8988T (cell line): ENCODE measurements around the gene AFAP1.

ENCODE experiments used
- DNase-seq: peaks from one replicate; pipeline ENCODE4 v3.0.0; 2011

The AFAP1 gene

DNA sequence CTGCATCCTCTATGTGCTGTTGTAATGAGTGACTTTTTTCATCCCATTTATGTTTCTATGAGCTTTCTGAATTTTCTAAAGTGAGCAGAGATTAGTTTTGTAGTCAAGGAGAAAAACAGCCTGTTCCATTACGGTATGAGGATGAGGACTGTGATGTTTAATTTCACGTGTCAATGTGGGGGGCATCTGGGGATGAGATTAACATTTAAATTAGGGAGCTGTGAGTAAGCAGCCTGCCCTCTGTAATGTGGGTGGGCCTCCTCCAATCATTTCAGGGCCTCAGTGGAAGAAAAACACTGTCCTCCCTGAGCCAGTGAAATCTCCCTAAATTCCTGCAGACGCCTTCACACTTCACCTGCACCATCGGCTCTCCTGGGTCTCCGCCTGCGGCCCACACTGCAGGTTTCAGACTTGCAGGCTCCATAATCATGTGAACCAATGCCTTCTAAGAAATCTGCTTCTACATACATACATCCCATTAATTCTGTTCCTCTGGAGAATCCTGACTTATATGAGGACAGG is 121.7 kb downstream of the AFAP1 start:
- DNase-seq, result no peak

DNA sequence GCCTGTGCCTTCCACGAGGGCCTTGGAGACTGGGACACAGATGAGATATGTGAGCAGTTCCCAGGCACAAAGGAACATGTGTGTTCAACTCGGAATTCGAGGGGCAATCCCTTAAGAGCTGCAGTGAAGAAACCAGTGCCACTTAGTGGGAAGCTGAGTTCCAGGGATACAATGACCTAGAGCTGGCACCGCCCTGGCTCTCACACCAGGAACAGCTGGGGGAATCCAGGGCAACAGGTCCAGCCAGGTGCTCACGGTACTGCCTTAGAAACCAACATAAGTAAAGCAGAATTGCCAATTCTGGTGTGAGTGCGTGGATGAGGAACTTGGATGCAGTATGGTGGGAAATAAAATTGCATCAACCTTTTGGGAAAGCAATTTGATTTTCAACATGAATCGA is 122.9 kb downstream of the AFAP1 start:
- no peak for DNase-seq

- no peak for DNase-seq
Measured at GRCh38 chr4:7815981-7816380, 123.7 kb downstream of the AFAP1 start.

GRCh38 chr4:7815562-7815961 is 124.1 kb downstream of the AFAP1 start:
- no peak for DNase-seq

DNA sequence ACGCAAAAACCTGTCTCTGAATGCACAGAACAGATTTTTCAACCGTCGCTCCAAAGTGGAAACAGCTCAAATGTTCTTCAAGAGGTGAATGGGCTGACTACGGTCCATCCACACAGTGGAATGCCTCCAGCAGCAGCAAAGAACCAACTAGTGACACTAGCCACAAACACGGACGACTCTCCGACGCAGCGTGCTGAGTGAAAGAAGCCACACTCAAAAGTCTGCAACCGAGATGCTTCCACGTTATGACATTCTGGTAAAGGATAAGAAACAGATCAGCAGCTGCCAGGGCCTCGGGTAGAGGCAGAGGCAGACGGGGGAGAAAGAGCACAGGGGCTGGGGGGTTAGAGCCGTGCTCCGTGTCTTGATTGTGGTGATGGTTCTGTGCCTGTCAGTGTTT is 125.2 kb downstream of the AFAP1 start:
- no peak for DNase-seq

DNA sequence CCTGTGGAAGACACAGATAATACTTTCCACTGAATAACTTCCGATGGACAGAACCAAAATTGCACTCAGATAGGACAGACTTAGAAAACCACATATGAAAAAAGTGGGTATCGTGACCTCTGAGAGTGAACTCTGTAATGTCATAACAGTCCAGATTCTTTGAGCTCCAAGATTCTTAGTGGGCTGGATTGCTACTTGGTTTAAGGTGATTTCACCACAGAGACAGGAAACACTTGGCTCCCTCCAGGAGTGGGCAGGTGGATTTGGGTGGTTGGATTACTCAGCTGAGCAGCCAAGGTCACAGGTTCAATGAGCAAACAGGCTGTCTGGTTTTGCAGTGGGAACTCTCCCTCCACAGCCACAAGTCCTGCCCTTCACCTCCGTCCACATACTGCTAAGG is 126.0 kb downstream of the AFAP1 start:
- no peak for DNase-seq

DNA sequence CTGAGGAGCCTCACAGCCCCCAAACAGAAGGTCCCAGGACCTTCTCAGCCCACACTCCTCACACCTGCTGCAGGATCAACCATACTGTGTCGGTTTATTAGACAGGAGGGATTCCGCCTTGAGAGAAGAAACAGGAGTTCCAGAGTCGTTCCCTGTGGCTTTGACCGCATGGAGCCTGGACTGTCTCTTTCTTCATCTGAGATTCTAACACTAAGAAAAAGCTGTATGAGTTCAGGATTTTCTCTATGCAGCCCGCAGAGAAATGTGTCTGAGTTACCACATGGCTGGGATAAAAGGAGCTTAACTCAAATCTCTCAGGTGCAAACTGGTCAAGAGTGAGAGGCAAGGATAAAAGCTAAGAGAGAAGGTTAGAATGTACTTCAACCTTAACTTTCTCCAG is 126.7 kb downstream of the AFAP1 start:
- no peak for DNase-seq

DNA sequence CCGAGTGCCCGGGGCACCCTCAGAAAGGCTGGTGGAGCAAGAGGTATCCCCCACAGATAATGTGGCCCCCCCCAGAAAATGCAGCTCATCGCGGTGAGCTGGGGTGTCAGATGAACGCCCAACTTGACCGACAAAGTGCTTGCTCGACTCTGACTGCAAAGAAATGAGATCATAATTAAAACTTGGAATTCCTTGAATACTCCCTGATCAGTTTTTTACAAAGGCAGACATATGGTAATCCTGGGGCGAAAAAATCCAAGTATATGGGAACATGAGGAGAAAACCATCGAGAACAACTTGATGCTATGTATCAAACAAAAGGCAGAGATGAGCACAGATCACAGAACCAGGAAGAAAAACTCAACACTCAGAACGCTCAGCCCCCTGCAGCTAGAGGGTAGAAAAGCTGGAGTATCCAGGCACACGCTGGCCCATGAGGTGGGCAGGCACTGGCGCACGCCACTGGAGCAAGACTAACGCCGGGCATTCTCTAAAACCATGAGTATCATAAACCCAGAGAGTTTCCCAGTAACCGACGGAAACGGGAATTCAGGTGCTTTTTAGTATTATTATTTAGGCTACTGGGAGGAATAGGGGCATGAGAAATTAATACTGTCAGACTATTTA is 127.3 kb downstream of the AFAP1 start:
- no peak for DNase-seq

DNA sequence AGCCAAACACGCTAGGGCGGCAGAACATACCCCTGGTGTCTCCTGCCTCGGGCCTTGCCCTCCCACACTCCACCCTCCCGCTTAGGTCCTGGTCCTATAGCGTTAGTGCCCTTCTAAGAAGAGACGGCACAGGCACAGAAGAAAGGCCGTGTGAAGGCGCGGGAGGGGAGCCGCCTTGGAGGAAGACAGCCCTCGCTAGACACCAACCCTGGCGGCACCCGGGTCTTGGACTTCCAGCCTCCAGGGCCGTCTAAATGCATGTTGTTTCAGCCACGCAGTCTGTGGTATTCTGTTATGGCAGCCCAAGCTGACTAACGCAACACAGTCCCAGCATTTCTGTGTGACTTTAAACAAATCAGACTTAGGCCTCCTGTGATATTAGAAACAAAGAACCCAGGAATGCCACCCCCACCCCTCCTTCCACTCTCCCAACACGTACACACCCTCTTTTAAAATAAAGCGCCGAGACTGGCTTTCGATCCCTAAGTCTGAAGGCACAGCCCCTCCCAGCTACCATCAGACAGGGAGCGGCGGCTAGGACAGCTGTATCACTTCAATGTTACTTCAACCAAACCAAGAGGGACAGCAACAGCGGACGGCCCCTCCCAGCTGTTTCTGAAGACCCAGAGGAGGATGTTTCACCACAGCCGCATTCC is 128.0 kb downstream of the AFAP1 start:
- no peak for DNase-seq

- DNase-seq, result no peak
Measured at GRCh38 chr4:7810783-7811535, 128.7 kb downstream of the AFAP1 start.

DNA sequence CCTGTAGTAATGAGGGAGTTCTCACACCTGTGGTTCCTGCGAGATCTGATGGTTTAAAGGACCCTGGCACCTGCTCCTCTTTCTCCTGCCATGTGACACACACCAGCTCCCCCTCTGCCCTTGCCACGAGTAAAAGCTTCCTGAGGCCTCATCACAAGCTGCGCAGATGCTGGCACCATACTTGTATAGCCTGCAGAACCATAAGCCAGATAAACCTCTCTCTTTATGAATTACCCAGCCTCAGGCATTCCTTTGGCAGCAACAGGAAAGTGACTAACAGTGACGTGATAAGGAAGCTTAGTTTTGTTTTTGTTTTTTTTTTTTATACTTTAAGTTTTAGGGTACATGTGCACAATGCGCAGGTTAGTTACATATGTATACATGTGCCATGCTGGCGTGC is 130.9 kb downstream of the AFAP1 start:
- no peak for DNase-seq

DNA sequence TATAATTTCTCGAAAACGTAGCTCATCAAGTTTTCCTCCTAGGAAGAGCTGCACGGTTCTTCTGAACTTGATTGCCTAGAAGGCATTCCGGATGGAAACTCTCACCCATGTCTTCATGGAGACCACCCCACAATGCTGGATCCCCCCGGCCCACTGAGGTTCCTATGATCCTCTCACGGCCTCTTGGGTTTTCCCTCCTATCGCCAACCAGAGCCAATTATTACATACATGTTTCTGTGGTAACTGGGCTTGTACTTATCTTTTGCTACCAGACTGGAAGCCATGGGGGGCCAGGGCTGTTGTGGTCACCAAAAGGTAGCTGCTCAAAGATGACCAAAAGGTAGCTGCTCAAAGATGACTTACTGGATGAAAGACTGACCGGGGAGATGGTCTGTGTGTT is 131.5 kb downstream of the AFAP1 start:
- no peak for DNase-seq

GRCh38 chr4:7807351-7807921 is 132.2 kb downstream of the AFAP1 start:
- DNase-seq, result no peak

DNA sequence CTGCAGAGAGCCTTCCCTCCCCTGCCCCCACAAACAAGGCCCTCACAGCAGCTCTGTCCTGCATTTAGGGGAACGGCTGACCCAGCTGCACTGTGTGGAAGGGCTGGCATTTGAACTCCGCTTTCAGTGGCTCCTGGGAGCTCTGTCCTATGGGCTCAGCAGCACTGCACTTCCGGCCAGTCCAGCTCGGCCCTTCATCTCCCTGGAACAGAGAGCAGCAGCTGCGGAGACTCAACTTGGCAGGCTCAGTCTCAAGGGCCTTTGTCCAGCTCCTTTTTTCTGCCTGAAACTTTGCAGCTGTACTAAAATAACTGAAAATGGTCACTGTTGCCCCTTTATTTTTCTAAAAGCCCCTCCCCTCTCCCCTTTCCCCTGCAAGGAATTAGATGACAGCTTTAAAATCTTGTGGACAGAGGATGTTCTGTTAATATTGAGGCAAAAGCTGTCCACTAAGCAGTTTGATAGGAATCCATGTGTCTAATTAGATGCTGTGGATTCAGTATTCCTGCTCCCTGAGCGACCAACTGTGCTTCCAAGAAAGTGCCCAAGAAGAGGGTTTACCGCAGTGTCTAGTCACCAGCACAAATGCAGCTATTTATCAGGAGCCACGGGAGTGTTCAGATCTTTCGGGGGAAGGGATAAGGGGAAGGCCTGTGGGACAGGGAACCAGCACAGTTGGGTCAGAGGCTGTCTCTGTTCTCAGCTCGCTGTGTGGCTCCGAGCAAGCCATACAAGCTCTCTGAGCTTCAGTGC is 133.1 kb downstream of the AFAP1 start:
- no peak for DNase-seq

DNA sequence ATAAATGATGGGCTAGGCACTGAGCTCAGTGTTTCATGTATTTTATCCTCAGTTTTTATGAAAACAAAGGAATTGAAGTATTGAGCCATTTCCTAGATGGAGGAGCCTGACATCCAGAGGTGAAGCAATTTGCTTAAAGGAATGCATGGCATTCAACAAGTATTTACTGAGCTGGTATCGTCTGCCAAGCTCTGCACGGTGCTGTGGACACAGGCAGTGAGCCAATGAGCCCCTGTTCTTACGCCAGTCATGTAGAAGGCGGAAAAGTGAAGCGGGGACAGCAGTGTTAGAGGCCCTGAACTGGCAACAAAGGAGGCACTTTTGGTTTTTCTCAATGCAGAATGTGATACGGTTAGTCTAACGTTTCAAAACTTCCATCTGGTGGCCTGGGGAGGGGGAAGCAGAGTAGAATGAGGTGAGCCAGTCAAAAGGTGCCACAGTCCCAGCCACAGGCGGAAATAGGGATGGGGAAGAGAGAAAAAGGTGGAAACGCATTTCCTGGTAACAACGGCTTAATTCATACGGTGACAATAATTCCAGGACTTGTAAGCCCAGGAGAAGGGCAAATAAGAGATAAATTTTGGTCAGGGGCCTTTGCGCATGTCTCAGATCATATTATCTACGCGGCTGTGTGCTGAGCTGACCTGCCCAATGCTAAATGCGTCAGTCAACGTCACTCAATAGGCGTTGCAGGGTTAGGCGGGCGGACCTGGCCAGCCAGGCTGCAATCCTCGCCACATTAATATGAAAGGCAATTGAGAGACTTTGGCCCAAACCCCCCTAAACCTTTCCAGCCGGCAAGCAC is 133.9 kb downstream of the AFAP1 start:
- no peak for DNase-seq

DNA sequence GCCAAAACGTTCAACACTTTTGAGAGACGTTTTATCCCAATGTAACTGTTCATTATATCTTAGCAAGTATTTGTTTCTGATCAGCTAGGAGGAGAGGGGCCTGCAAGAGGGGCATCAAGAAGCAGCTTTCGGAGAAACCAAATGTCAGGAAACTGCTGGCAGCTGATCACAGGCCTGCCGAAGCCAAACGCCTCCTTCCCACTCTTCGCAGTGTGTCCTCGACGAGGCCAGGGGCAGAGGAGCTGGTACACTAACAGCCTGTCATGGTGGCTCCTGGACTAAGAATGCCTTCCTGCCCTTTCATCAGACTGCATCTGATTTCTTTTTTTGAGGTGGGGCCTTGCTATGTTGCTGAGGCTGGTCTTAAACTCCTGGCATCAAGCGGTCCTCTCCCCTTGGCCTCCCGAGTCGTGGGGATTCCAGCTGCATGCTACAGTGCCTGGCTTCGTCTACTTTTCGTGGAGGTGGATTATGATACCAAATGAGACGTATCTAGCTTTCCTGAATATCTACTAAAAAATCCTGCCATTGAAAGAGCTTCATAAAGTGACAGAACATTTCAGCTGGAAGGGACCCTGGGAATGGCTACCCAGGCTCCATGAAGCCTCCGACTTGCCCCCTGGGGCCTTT is 134.8 kb downstream of the AFAP1 start:
- no peak for DNase-seq

DNA sequence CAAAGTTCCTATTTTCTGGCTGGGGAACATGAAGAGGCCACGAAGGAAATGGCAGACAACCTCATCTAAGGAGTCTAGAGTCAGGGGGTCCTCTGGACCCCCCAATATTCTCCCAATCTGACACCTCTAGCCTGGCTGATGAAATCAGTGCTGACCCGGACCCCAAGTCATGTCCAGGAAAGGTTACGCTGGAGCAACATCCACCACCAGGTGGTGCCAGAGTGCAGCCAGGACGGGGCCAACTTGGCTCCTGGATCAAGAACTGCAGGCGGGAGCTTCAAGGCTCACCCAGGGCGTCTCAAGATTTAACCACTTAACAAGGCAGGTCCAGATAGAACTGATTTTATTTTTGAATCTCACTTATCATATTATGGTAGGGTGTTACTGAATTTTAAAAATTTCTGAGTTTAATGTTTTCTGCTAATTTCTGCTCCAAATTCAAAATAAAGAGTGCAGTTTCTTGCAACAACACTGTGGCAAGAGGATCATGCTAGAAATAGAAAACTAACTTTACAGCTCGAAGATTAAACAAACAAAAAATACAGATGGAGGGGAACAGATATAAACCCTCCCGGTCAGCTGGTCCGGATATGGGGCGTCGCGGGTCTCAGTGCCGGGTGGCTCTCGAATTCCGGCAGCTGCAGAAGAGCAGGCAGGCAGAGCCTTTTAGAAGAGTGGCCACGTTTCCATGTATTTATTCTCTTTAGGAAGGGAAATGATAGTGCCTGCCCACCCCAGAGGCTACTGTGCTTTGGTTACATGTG is 135.5 kb downstream of the AFAP1 start:
- peak; percentile 69 for DNase-seq

GRCh38 chr4:7803371-7803770 is 136.3 kb downstream of the AFAP1 start:
- DNase-seq, result no peak

DNA sequence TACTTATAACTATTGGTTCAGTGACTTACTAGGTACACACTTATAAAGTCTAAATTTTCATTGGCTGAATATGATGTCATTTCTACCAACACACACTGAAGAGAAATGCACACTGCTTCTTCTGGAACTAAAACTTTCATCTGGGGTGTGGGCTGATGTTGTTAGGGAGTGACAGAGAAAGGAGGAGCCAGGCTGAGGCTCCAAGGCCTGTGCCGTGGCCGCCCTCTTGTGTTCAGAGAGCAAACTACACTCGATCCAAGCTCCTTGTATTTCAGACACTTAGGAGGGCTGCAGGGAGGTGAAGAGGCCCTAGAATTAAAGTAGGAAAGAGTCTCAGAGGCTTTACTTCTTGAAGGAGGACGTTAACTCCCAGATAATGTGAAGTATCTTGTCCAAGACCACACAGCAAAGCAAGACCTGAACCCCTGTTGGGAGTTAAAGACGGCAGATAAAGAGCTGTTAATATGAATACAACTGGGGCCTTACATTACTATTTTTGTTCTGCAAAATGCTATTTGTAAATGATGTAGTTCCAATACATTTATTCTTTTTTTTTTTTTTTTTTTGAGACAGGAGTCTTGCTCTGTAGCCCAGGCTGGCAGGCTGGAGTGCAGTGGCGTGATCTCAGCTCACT is 137.5 kb downstream of the AFAP1 start:
- peak; percentile 65 for DNase-seq

GRCh38 chr4:7801641-7802040 is 138.0 kb downstream of the AFAP1 start:
- DNase-seq, result no peak
